Measurements from ENCODE around the gene C20orf96. TPM values are rescaled to one million over a fixed set of nuclear protein-coding genes. Genes with fewer than 3 reads are reported as not detected.

The C20orf96 gene
- total RNA-seq, 1 donor from 2014 or later: 0.79 TPM

DNA sequence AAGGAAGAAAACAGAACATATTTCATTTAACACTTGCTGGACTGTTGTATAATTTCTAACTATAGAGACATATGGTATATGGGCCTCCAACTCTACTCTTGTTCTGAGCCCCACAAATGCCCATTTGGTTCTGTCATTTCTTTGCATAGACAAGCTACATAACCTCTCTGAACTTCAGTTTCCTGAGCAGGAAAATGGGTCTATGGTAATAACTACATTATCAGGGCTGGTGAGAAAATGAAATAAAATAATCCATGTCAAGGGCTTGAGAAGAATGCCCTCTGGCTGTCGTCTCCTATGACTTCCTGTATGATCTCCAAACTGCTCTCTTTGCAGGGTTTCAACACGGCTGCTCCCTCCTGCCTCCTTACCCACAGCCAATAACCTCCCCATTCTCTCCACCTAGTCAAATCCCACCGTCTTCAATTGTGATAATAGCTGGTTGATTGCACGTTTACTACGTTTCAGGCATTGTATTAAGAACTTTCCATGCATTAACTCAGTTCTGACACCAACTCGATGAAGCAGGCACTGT, 18.8 kb upstream of the C20orf96 start:
- FAIRE-seq: no peak
- TF ChIP-seq, protein P1, sequence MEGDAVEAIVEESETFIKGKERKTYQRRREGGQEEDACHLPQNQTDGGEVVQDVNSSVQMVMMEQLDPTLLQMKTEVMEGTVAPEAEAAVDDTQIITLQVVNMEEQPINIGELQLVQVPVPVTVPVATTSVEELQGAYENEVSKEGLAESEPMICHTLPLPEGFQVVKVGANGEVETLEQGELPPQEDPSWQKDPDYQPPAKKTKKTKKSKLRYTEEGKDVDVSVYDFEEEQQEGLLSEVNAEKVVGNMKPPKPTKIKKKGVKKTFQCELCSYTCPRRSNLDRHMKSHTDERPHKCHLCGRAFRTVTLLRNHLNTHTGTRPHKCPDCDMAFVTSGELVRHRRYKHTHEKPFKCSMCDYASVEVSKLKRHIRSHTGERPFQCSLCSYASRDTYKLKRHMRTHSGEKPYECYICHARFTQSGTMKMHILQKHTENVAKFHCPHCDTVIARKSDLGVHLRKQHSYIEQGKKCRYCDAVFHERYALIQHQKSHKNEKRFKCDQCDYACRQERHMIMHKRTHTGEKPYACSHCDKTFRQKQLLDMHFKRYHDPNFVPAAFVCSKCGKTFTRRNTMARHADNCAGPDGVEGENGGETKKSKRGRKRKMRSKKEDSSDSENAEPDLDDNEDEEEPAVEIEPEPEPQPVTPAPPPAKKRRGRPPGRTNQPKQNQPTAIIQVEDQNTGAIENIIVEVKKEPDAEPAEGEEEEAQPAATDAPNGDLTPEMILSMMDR (IDR thresholded peaks at IDR 0.05; ENCODE audit: insufficient read depth, low read length, severe bottlenecking): no peak
- Histone ChIP-seq H3K36me3 (ENCODE audit: control insufficient read depth, insufficient read depth, low read length) (no peaks in the 10 kb centered on the region), H3K27me3 (ENCODE audit: control insufficient read depth, insufficient read depth, low read length) (no peaks in the 10 kb centered on the region), H3K4me3 (ENCODE audit: low read depth, low read length) (no peak overlapping the region)
- no peak for DNase-seq (ENCODE audit: low read depth)

GRCh38 chr20:308427-309038, 18.0 kb upstream of the C20orf96 start:
- H3K27me3 ChIP-seq (ENCODE audit: control insufficient read depth, insufficient read depth, low read length): no peaks in the 10 kb centered on the region
- TF ChIP-seq, protein P1 (IDR thresholded peaks at IDR 0.05; ENCODE audit: insufficient read depth, low read length, severe bottlenecking): no peak
- DNase-seq (ENCODE audit: low read depth) (peak; percentile 94), FAIRE-seq (no peak)
- no peak overlapping the region for H3K4me3 ChIP-seq (ENCODE audit: low read depth, low read length)
- H3K36me3 ChIP-seq (ENCODE audit: control insufficient read depth, insufficient read depth, low read length): no peaks in the 10 kb centered on the region

DNA sequence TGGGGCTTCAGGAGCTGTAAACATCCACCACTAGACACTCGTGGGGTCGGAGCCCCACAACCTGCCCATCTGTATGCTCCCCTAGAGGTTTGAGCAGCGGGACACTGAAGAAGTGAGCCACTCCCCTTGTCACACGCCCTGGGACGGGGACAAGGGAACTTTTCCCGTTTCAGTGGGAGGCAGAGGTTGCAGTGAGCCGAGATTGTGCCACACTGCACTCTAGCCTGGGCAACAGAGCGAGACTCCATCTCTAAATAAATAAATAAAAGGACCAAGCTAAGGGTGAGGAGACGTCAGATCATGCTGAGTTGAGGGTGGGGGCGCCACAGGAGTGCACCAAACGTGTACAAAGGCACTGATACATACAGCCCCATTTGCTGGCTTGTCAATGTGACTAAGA, 15.2 kb upstream of the C20orf96 start:
- H3K27me3 ChIP-seq (ENCODE audit: control insufficient read depth, insufficient read depth, low read length): no peaks in the 10 kb centered on the region
- TF ChIP-seq, protein P1 (IDR thresholded peaks at IDR 0.05; ENCODE audit: insufficient read depth, low read length, severe bottlenecking): no peak
- DNase-seq (ENCODE audit: low read depth) (no peak), FAIRE-seq (no peak)
- no peaks in the 10 kb centered on the region for H3K36me3 ChIP-seq (ENCODE audit: control insufficient read depth, insufficient read depth, low read length)
- H3K4me3 ChIP-seq (ENCODE audit: low read depth, low read length): no peak overlapping the region

DNA sequence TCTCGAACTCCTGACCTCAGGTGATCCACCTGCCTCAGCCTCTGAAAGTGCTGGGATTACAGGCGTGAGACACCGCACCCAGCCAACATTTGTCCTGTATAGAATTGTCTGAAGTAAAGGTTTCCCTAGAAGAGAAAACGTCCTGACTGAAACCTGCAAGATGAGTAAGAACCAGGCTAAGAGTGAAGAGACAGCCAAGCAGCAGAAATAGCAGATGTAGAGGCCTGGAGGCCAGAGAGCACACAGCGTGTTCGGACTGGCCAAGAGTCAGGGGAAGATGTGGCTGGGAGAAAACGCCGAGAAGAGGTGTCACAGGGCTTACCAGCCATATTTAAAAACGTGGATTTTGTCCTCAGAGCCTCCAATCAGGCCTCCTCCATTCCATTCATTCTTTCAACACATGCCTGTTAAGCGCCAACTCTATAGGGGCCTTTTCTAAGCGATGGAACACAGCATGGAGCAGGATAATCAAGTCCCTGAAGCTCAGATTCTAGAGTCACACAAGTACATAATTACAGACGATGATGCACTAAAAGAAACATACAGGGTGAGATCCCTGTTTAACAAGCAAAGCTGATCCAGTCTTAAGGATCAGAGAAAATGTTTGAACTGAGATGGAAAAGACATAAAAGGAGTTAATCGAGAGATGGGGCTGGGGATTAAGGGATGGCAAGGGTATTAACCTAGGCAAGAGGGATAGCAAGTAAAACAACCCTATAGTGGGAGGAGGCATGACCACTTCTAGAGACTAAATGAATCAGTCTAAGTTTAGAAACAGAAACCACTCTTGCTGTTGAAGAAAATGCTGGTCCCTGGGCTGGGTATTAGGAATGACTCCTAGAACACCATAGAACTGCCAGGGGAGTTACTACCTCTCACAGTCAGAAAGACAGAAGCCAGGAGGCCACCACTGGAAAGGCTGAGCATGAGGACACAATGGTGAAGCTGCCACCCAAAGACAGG, 11.6 kb upstream of the C20orf96 start:
- Histone ChIP-seq H3K36me3 (ENCODE audit: control insufficient read depth, insufficient read depth, low read length) (peaks cover 3% of the 10 kb centered on the region), H3K27me3 (ENCODE audit: control insufficient read depth, insufficient read depth, low read length) (no peaks in the 10 kb centered on the region), H3K4me3 (ENCODE audit: low read depth, low read length) (no peak overlapping the region)
- TF ChIP-seq, protein P1 (IDR thresholded peaks at IDR 0.05; ENCODE audit: insufficient read depth, low read length, severe bottlenecking): no peak
- no peak for FAIRE-seq
- no peak for DNase-seq (ENCODE audit: low read depth)

DNA sequence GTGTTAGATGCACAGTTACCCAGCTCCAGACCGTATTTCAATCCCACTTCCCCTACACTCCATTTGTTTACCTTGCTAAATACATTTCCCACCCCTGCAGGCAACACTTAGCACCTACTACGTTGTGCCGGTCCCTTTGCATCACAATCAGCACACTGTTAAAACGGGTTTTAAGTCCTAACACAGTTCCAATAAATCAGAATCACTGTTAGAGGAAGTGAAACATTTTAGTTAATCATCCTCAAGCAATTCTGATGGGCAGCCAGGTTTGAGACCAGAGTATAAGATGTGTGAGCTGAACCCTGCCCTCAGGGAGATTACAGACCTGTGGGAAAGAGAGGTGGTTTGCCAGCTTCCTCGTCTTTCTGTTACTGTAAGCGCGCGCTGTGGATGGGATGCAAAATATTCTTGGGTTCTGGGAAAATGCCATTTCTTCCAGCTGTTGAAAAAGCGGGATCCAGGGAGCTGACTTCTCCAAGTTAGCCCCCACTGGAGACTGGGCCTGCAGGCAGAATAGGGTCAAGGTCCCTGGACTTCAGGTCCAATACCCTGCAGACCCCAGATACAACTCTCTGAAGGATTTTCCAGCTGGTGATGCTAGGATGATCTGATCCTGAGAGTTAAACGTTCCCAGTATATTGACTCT, 9.9 kb upstream of the C20orf96 start:
- FAIRE-seq: no peak
- H3K27me3 ChIP-seq (ENCODE audit: control insufficient read depth, insufficient read depth, low read length): no peaks in the 10 kb centered on the region
- DNase-seq (ENCODE audit: low read depth): no peak
- TF ChIP-seq, protein P1 (IDR thresholded peaks at IDR 0.05; ENCODE audit: insufficient read depth, low read length, severe bottlenecking): no peak
- no peak overlapping the region for H3K4me3 ChIP-seq (ENCODE audit: low read depth, low read length)
- H3K36me3 ChIP-seq (ENCODE audit: control insufficient read depth, insufficient read depth, low read length): peaks cover 3% of the 10 kb centered on the region
